Thoracic aorta (tissue), 2 donors: ENCODE measurements around the gene TAF1B. TPM values are rescaled to one million over a fixed set of nuclear protein-coding genes. Genes with fewer than 3 reads are reported as not detected.

Experiments
- ATAC-seq: fragments of 150-250 bp; one replicate; pipeline ENCODE4 v1.8.0; 2017; ENCODE audit warnings: low read depth; ENCODE audit not compliant: insufficient number of reproducible peaks, low FRiP score
- DNase-seq: peaks from one replicate; pipeline ENCODE4 v3.0.0-alpha.2; 2020; ENCODE audit warnings: low spot score
- H3K27ac ChIP-seq, 2 donors: fragments of 200-600 bp; sonication (generic); 1 replicate in 1 of 2; 2 replicates in 1 of 2; pipeline ENCODE4 v1.5.1; 2016; ENCODE audit warnings: mild to moderate bottlenecking in 2 of 2, moderate library complexity in 2 of 2
- H3K27me3 ChIP-seq: fragments of 200-600 bp; sonication (generic); replicated peaks from 2 replicates; pipeline ENCODE4 v1.6.0; 2016; ENCODE audit warnings: mild to moderate bottlenecking; ENCODE audit not compliant: insufficient read depth
- H3K36me3 ChIP-seq: fragments of 200-600 bp; sonication (generic); one replicate; pipeline ENCODE4 v1.5.1; 2016
- H3K4me1 ChIP-seq, 2 donors: fragments of 200-600 bp; sonication (generic); 1 replicate in 1 of 2; 2 replicates in 1 of 2; pipeline versions ENCODE4 v1.5.1 to v1.6.0; 2016; ENCODE audit warnings: low read depth in 2 of 2, mild to moderate bottlenecking in 1 of 2; ENCODE audit not compliant: control insufficient read depth in 1 of 2
- H3K4me3 ChIP-seq: fragments of 200-600 bp; sonication (generic); 2 replicates; pipeline ENCODE4 v1.5.1; 2016; ENCODE audit warnings: mild to moderate bottlenecking
- H3K9me3 ChIP-seq: fragments of 200-600 bp; sonication (generic); 2 replicates; pipeline ENCODE4 v1.5.1; 2016
- CTCF ChIP-seq: fragments of 200-600 bp; sonication (generic); IDR thresholded peaks from one replicate; pipeline ENCODE4 v1.5.1; 2019; ENCODE audit warnings: antibody characterized with exemption
- total RNA-seq, 2 donors: library from RNA; depleted of rRNA; stranded (reverse); fragments of >200 nt; gene quantifications; one replicate each; pipeline versions ENCODE4 v1.1.0 to v1.2.3, GENCODE V29; 2016

The TAF1B gene
- total RNA-seq, 2 donors from 2014 or later, result 8.3 to 11.2 TPM

GRCh38 chr2:9970200-9971044 is 127.1 kb downstream of the TAF1B start:
- no peak for DNase-seq
- Histone ChIP-seq H3K4me3 (no peak overlapping the region), H3K27ac (no peak overlapping the region), H3K27me3 (no peaks in the 10 kb centered on the region), H3K9me3 (no peaks in the 10 kb centered on the region), H3K4me1 (peaks cover 0 to 16% of the 10 kb centered on the region in 2 donors), H3K36me3 (no peaks in the 10 kb centered on the region)
- TF ChIP-seq CTCF, result no peak
- no peak for ATAC-seq

- H3K27me3 ChIP-seq, result no peaks in the 10 kb centered on the region
- H3K27ac ChIP-seq, result no peak overlapping the region
- peaks cover 2 to 24% of the 10 kb centered on the region in 2 donors for H3K4me1 ChIP-seq
- TF ChIP-seq CTCF, result no peak
- no peaks in the 10 kb centered on the region for H3K9me3 ChIP-seq
- no peak overlapping the region for H3K4me3 ChIP-seq
- DNase-seq, result no peak
- no peak for ATAC-seq
- no peaks in the 10 kb centered on the region for H3K36me3 ChIP-seq
These were observed 128.0 kb downstream of the TAF1B start for GRCh38 chr2:9971105-9971818.

DNA sequence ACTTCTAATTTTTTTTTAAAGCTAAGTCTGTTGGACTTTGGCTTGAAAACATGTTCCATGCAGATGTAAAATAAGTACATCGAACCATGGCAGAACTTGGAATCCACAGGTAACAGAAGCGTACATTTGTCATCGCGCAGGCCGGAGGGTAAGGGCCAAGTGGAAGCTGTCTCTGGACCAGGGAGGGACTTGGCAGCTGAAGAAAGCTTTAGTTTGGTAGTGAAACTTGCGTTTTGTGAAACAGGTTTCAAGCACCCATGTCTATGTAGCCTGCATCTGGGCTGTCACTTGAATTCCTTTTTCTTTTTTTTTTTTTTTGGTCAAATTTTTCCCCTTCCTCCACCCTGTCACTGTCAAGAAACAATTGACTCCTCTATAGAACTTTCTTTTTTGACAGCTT is 128.6 kb downstream of the TAF1B start:
- Histone ChIP-seq H3K27ac (no peak overlapping the region), H3K9me3 (no peaks in the 10 kb centered on the region), H3K36me3 (no peaks in the 10 kb centered on the region), H3K27me3 (no peaks in the 10 kb centered on the region), H3K4me3 (no peak overlapping the region), H3K4me1 (peaks cover 4 to 28% of the 10 kb centered on the region in 2 donors)
- no peak for TF ChIP-seq CTCF
- ATAC-seq (no peak), DNase-seq (no peak)

GRCh38 chr2:9972621-9973479 is 129.6 kb downstream of the TAF1B start:
- H3K36me3 ChIP-seq, result no peaks in the 10 kb centered on the region
- no peak for DNase-seq
- H3K4me1 ChIP-seq, result peaks cover 4 to 28% of the 10 kb centered on the region in 2 donors
- H3K4me3 ChIP-seq, result no peak overlapping the region
- no peak overlapping the region for H3K27ac ChIP-seq
- H3K27me3 ChIP-seq, result no peaks in the 10 kb centered on the region
- no peak for ATAC-seq
- no peaks in the 10 kb centered on the region for H3K9me3 ChIP-seq
- no peak for TF ChIP-seq CTCF
